ENCODE results near the gene TMEM270.

Gene TMEM270

DNA sequence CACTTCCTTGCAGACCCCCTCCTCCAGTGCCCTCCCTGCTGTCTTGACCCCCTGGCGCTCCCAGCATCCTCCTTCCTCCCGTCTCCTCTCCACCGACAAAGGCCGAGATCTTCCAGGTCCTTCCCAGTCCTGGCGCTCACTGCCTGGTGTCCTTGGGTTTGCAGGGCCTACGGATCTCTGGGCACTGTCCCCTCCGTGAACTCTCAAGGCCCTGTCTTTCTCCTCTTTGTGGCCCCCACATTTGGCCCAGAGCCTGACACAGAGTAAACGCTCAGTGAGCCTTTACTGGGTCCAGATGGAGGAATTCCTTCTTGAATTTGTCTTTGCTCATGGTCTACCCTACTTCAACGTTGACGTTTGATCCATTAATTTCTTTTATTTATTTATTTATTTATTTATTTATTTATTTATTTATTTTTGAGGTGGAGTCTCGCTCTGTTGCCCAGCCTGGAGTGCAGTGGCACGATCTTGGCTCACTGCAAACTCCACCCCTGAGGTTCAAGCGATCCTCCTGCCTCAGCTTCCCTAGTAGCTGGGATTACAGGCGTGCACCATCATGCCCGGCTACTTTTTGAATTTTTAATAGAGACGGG, 29.7 kb downstream of the TMEM270 start:
- DNase-seq, result no peak

DNA sequence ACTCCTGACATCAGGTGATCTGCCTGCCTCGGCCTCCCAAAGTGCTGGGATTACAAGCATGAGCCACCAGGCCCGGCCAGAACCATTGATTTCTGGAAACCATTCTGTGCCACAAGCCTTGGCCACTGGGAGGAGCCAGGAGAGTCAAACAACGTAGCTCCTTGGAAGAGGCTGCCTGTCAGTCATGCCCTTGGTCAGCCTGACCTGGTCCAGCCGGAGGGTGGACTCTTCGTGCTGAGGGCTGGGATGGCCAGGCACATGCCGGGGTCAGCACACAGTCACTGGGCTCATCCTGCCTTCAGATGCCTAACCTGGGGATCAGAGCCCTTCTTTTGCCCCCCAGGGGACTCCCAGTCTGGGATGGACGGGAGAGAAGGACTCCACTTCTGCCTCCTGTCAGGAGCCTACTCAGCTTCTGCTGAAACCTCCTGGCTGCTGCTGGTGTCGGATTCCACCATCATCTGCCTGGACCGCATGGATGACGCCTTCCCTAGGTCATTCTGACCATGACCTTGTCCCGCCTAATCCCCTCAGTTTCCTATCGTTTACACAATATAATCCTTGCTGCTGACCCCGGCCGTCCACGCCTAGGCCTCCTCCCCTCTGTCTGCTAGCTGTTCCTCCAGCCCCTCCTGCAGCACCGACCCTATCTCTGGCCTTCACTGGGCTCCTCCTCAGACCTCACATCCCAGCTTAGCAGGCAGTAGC, 30.4 kb downstream of the TMEM270 start:
- no peak for DNase-seq

DNA sequence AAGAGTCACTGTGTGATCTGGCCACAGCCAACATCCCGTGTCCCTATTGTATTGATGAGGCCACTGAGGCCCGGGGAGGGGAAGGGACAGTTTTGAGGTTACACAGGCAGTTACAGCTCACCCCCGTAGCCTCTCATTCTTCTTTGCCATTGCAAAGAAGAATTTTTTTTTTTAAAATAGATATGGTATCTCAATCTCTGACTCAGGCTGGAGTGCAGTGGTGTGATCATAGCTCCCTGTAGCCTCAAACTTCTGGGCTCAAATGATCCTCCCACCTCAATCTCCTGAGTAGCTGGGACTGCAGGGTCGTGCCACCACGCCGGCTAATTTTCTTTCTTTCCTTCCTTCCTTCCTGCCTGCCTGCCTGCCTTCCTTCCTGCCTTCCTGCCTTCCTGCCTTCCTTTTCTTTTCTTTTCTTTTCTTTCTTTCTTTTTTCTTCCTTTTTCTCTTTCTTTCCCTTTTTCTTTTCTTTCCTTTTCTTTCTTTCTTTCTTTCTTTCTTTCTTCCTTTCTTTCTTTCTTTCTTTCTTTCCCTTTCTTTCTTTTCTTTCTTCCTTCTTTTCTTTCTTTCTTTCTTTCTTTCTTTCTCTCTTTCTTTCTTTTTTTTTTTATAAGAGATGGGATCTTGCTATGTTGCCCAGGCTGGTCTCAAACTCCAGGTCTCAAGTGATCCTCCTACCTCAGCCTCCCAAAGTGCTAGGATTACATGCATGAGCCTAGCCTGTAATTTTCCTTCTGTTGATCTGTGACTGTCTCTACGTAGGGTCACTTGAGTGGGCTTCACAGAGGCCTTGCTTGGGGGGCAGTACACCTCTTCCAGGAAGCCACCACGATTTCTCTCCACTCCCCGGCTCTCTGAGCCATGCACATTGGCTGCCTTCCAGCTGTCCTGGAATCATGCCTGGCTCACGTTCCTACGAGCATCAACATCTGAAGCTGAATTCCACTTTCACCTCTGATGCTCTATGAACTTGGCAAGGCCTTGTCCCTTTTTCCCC, 31.3 kb downstream of the TMEM270 start:
- DNase-seq, result no peak

DNA sequence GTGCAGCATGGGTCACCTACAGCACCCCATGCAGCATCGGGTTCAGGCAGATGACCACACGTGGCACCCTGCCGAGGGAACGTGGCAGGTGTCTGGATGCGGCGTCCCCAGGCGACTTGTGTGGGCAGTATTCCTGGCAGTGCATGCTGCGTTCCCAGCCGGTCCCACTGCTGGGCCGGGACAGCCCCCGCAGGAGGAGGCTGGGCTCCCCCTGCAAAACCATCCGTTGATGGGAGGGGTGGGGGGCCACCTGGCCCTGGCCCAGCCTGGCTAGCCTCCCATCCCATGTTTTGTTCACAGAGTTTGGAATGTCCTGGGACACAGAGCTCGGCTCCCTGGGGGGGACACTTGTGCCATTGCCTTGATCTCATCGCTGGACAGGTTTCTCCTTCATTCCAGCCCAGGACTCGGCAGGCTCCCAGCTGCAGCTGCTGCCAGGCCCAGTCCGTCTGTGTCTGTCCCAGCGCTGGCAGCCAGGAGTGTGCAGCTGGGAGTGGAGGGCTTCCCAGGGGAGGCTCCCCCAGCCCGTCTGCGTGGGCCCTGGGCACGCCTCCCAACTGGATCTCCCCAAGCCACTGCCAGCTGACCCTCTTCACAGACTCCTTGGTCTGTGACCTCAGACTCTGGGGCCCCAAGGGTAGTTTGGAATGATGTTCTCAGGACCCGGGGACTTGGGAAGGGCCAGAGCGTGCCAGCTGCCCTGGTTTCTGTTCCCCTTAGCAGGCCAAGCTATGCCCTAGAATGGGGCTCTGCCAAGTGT, 32.6 kb downstream of the TMEM270 start:
- DNase-seq, result peak; percentile 51

DNA sequence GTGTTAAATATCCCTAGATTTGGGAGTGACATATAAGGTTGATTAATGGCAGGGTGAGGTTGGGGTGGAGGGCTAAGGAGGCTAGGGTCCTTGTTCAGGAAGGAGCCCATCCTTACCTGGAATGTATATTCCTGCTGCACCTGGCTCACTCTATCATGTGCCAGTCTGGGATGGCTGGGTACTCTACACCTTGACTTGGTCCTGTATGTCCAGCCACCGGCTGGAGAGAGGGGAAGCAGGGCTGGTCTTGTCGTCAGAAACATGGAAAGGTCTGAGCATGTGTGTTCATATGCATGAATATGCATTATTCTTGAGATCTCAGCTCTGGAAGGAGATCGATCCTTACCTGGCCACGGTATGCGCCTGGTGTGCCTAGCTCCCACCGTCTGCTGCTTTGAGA, 33.2 kb downstream of the TMEM270 start:
- DNase-seq, result no peak

DNA sequence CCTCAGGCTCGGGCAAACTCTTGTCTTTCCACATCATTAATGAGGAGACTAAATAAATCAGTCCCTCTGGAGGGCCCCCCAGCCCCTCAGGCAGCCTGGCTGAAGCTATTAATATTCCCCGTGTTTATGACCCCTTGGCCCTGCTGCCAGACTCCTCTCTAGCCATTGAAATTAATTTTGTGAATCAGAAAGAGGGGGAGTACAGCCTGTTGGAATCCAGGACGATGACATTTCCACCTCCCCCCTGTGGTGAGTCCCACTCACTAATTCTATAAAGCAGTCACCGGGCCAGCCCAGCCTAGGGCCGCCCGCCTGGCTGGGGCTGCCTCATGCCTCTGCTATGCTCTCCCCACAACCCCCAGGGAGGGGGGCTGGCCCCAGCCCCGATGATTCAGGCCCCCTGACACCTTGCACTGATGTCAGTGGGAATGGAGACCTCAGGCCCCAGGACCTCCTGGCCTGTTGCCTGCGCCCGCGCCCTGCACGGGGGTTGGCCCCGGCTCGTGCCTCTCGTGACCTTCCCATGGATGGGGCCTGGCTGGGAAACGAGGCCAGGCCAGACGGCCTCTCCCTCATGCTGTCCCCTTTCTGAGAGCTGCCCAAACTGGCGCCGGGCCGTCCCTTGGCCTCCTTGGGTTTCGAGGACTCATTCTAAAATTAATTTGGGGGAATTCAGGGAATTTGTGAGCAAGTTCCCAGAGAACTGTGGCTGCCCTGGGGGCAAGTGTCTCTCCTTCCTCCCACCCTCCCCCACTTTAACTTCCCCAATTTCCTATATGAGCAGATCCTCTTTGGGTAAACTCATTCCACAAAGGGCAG, 34.0 kb downstream of the TMEM270 start:
- no peak for DNase-seq

DNA sequence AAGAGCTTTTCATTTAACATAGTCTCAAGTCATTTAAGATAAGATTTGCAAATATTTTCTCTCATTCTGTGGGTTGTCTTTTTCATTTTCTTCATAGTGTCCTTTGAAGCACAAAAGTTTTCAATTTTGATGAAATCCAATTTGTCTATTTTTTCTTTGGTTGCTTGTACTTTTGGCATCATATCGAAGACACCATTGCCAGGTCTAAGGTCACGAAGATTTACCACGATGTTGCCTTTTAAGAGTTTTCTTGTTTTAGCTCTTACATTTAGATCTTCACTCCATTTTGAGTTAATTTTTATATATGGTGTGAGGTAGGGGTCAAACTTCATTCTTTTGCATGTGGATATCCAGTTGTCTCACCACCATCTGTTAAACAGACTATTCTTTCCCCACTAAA, 34.7 kb downstream of the TMEM270 start:
- DNase-seq, result no peak

DNA sequence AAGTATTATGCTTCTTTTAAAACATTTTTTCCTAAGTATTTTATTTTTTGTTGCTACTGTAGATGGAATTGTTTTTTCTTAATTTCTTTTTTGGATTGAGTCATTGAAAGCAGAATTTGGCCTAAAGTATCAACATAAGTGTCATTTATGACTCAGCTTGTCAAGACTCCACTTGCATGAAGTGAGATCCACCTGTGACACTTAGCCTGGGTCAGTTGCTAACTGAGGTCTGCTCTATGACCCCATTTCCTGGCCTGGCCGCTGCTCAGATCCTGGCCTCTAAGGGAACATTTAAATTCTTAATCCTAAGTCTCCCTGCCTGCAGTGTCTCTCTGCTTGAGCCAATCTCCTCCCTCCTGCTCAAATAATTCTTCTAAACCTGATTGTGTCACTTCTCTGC, 35.5 kb downstream of the TMEM270 start:
- DNase-seq, result no peak

DNA sequence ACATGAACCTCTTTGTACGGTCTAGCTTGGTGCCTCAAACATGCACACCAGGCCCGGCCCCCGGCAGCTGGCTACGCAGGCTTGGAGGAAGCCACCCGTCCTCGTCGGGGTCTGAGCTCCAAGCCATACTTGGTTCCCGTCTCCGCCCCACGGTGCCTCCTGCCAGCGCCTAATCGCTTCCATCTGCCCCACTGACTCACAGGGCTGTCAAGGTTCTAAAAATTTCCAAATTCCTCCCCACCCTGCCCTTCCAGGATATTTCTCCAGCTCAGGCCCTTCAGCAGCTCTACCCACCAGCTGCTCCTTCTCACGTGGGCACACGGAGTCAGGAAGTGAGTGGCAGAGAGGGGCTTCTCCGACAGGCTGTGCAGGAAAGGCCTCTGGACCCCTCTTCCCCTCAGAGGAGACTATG, 38.8 kb downstream of the TMEM270 start:
- DNase-seq, result no peak

DNA sequence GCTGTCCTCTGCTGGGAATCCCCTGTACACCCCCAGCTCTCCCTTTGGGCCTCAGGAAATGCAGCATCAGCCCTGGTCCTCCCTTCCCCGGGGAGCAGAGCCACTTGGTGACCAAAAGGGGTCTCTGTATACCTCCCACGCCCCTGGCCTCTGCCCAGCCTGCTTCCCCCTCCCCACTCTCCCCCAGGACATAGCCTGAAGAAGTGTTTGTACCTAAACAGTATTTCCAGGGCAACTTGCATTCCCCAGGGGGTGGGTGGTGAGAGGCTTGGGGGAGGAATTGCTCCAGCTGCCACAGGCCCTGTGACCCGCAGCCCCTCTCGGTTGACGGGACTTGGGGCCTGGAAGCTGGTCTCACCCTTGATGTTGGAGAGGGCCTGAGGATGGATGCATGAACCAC, 39.3 kb downstream of the TMEM270 start:
- no peak for DNase-seq

DNA sequence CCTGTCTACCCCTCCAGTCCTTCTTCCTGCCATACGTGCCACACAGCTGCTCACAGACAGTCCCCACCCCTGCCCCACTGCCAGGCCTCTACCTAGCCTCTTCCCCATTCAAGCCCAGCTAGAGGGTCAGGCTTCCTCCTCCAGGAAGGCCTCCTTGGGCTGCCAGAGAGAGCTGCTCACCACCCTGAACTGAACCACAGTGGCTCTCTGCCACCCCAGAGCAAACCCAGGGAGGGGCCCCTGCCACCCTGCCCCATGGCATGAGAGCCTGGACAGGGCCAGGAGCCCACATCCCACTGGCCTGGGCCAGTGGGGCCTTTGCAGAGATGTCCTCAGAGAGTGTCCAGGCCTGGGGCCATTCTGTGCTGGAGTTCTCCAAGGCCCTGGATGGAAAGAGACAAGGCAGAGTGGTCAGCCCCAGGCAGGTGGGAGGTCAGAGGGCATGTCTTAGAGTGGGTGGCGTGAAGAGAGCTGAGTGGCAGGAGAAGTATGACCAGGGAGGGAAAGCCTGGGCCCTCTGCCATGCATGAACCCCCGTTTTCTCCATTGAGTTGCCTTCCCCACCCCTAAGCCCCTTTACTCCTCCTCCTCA, 40.4 kb downstream of the TMEM270 start:
- no peak for DNase-seq

DNA sequence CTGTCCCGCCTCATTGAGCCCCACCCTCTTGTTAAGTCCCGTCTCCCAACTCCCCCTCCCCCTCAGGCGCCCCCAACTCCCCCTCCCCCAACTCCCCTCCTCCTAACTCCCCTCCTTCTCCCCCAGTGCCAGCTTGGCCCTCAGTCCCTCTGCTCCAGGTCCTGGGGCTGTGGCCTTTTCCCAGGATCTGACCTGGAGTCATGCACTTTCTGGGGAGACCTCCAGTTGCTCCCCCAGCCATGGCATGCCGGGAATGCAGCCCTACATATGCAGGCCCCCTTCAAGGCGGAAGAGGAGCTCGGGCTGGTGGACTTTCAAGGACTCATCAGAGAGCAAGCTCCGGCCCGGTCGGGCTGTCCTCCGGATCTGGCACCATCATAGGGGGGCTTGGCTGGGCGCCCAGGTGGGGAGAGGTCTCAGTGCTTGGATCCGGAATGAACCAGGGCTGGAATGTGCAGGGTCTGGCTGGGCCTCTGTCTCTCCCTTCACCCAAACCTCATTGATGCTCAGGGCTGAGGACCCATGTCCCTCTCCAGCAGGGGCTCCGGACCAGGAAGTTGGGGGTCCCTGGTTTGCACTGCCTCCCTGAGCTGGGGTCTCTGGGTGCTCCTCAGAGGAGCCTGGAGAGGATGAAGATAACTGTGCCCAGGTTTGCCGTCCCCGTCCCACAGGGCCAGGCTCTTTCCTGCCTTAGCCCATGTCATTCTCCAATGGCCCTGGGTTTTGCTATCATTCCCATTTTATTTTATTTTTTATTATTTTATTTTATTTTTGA, 41.1 kb downstream of the TMEM270 start:
- no peak for DNase-seq

DNA sequence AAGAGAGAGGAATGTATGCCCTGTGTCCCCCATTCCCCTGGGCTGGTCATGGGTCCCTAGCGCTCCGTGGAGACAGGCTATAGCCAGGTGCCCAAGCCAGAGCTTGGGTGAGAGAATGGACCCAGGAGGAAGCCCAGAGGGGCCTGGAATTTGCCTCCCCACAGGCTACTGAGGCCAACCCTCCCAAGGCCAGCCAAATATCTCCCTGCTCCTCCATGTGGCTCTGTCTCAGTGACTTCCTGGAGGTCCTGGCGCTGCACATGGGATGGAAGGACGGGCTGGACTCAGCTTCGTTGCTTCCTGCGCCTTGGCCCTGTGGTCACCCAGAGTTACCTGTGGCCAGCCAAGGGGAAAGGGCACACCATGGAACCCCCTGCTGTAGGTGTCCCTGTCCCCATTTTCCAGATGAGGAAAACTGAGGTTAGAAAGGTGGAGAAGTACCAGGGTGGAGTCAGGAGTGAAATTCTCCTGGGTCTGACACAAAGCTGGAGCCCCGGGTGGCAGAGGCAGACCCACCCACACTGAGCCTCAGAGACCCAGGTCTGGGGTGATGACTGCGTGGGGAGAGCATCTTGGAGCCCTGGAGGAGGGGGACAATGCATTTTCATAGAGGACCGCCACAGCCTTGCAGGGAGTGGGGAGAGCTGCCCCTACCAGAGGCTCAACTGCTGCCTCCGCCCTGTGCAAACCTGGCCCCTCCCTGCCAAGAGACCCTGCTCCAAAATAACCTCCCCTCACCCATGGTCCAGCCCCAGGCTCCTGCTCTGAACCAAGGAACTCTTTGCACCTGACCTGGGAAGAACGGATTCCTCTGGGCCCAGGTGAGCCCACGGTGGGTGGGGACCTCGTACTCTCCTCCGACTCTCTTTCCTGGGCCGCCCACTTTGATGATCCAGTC, 42.6 kb downstream of the TMEM270 start:
- no peak for DNase-seq

DNA sequence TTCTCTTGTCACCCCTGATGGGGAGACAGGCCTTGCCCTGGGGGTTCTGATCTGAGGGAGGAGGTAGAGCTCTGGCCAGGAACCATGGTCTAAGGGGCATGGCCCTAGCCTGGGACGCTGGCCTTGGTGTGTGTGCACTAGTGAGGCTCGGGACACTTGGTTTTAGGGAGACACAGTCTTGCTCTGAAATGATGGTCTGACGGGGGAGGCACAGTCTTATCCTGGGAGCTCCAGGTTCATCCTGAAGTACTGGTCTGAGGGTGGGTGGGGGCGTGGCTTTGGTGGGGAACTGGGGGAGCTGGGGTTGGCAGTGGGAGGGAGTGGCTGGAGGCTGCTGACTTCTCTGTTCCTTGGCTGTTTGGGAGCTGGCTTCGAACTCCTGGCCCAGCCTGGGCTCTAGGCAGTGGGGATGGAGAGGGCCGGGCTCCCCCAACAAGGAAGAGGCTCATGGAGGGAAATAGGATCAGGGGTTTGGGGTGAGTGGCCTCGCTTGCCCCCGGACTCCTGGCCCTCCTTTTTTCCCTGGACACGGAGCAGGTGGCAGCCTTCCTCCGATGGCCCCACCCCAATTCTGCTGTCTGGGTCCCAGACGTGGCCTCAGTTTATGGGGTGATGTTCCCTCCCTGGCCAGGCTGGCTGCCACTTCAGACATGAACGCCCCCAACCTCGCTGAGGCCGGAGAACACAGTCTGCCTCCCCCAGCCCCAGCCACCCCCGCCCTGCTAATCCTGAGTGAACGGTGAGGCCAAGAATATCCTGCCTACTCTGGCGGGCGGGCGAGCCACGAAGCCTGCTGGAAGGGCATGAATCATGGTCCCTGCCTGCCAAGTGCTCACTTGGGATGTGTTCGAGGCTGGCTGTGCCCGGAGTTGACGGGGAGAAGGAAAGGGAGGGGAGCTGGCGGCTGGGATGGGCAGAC, 43.5 kb downstream of the TMEM270 start:
- DNase-seq, result no peak

DNA sequence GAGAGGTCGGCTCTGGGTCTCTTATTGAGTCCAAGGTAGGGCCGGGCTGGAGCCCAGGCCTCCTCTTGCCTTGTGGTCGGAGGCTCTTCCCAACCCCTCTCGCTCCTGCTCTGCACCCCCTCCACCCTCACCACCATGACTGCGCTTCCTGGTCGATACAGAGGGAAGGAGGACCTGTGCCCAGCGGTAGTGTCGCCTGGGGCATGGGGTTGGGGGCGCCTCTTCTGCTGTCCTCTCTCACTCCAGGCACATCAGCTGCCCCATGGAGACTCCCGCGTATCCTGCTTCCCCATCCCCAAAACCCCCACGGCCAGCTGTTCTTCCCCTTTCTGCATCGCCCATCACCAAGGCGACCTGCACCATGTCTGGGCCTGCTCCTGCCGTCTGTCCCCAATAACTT, 44.4 kb downstream of the TMEM270 start:
- DNase-seq, result no peak

DNA sequence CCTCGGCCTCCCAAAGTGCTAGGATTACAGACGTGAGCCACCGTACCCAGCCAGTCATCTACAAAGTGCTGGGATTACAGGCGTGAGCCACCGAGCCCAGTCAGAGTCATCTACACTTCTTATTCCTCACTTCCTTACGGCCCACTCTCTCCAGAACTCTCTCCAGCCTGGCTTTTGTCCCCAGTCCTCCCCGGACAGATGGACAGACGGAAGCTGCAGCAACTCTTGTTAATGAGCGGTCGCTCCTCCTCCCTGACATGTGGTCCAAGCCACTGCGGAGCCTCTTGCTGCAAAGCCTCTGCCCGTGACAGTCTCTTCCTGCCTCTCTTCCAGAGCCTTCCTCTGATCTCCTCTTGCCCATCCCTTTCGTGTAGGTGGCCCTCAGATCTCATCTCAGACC, 45.9 kb downstream of the TMEM270 start:
- DNase-seq, result no peak

DNA sequence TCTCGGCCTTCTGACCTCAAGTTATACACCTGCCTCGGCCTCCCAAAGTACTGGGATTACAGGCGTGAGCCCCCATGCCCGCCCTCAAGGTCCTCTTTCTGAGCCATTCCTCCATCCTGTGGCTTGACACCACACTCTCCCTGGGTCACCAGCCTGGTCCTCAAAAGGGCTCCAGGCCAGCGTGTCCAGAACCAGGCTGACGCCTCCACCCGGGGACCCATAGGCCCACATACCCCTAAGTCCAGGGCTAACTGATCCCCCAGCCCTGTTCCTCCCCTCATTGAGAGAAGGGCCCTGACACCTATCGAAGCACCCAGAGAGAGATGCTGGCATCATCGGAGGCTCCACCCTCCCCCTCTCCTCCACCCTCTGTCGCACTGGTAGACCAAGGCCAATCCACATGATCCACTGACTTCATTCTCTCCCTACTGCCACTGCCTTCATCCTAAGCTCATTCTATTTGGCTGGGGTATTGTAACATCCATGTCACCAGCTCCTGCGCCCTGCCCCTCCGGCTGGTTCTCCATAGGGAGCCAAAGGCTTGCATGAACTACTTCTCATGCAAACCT, 46.7 kb downstream of the TMEM270 start:
- DNase-seq, result no peak

DNA sequence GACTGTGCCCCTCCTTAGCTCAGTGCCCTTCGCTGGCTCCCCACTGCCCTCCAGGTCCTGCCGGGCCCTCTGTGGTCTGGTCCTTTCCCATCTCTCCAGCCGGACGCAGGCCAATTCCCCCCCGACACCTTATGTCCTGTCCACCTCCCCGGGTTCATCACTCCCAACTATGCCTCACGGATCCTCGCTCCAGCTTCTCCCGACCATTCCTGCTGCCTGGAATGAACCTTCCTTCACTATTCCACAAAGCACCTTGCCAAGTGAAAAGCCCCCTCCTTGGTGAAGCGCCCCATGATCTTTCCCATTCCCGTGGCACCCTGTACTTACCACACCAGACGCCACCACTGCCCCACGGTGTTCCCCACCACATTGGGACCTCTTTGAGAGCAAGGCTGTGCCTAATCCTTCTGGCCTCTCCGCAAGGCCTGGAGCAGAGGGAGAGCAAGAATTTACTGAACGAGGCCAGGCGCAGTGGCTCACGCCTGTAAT, 47.2 kb downstream of the TMEM270 start:
- DNase-seq, result no peak

All from NCI-H146 (cell line).